SH-SY5Y (cell line): ENCODE data around the gene TCF4.

Experiments
- GATA2 ChIP-seq: IDR thresholded peaks from 2 replicates; pipeline ENCODE4 v1.6.1; 2011; ENCODE audit warnings: mild to moderate bottlenecking, low read depth, low read length
- GATA3 ChIP-seq: IDR thresholded peaks from 2 replicates; pipeline ENCODE4 v1.6.1; 2011; ENCODE audit warnings: low read depth, mild to moderate bottlenecking, low read length, moderate library complexity

Gene TCF4

GRCh38 chr18:55385770-55386169 is 202.2 kb downstream of the TCF4 start:
- TF ChIP-seq GATA2 (no peak), GATA3 (no peak)

GRCh38 chr18:55384551-55385275 is 203.3 kb downstream of the TCF4 start:
- no peak for TF ChIP-seq GATA3
- no peak for TF ChIP-seq GATA2

GRCh38 chr18:55384115-55384514 is 203.9 kb downstream of the TCF4 start:
- TF ChIP-seq GATA2 = no peak

GRCh38 chr18:55382277-55382805 is 205.7 kb downstream of the TCF4 start:
- TF ChIP-seq GATA2 = no peak
- no peak for TF ChIP-seq GATA3

- no peak for TF ChIP-seq GATA2
- no peak for TF ChIP-seq GATA3
These were observed 206.7 kb downstream of the TCF4 start for GRCh38 chr18:55381277-55381676.

GRCh38 chr18:55380589-55380988 is 207.4 kb downstream of the TCF4 start:
- TF ChIP-seq GATA3 = no peak
- TF ChIP-seq GATA2 = no peak

GRCh38 chr18:55376387-55376786 is 211.6 kb downstream of the TCF4 start:
- TF ChIP-seq GATA2 (no peak), GATA3 (no peak)

GRCh38 chr18:55375930-55376329 is 212.1 kb downstream of the TCF4 start:
- TF ChIP-seq GATA2 = no peak

- TF ChIP-seq GATA3 (no peak), GATA2 (no peak)
These were observed 213.3 kb downstream of the TCF4 start for GRCh38 chr18:55374741-55375140.

GRCh38 chr18:55372209-55372608 is 215.8 kb downstream of the TCF4 start:
- TF ChIP-seq GATA2 (no peak), GATA3 (no peak)

GRCh38 chr18:55370936-55371335 is 217.1 kb downstream of the TCF4 start:
- TF ChIP-seq GATA2 (no peak), GATA3 (no peak)

GRCh38 chr18:55369346-55369745 is 218.6 kb downstream of the TCF4 start:
- TF ChIP-seq GATA3 = no peak

- no peak for TF ChIP-seq GATA2
- TF ChIP-seq GATA3 = no peak
These were observed 222.7 kb downstream of the TCF4 start for GRCh38 chr18:55365342-55365741.

- TF ChIP-seq GATA3 (no peak), GATA2 (no peak)
These were observed 225.7 kb downstream of the TCF4 start for GRCh38 chr18:55362303-55362702.

GRCh38 chr18:55361492-55362250 is 226.3 kb downstream of the TCF4 start:
- TF ChIP-seq GATA3 (no peak), GATA2 (no peak)

- TF ChIP-seq GATA2 = no peak
- no peak for TF ChIP-seq GATA3
These were observed 227.9 kb downstream of the TCF4 start for GRCh38 chr18:55360061-55360460.
